SK-N-SH (cell line): ENCODE measurements around the gene RBP2. TPM values are rescaled to one million over a fixed set of nuclear protein-coding genes. Genes with fewer than 3 reads are reported as not detected.

ENCODE experiments used
- CTCF ChIA-PET: fragments of 300-600, 350-600 bp; formaldehyde crosslinking; extraction: SDS; loops from one replicate; lab custom pipeline; 2021; lab: Yijun Ruan, JAX
- POLR2A ChIA-PET: fragments of 350-600 bp; sonication (Branson Sonifier 250); formaldehyde crosslinking; extraction: SDS; loops from one replicate; lab custom pipeline; 2020; ENCODE audit warnings: antibody characterized with exemption, inconsistent platforms; lab: Yijun Ruan, JAX
- DNase-seq: peaks from one replicate; pipeline ENCODE4 v3.0.0; 2012
- H2AFZ ChIP-seq: fragments of 200-600 bp; sonication (generic); 2 replicates; pipeline ENCODE4 v1.8.1; 2016; ENCODE audit warnings: antibody characterized with exemption, mild to moderate bottlenecking, low read depth
- H3F3A ChIP-seq: fragments of 200-600 bp; sonication (generic); replicated peaks from 2 replicates; pipeline ENCODE3; 2016; ENCODE audit warnings: antibody characterized with exemption, mild to moderate bottlenecking; ENCODE audit not compliant: insufficient read depth
- H3K27ac ChIP-seq, 2 experiments: fragments of 200-500 bp in 1 of 2; fragments of 200-600 bp in 1 of 2; sonication (Bioruptor generic) in 1 of 2; sonication (generic), shearing (Covaris generic) in 1 of 2; 2 replicates each; pipeline versions ENCODE4 v1.5.1 to v1.6.1; 2014 to 2016; ENCODE audit warnings: low read depth in 2 of 2, inconsistent platforms in 1 of 2, low read length in 1 of 2, mild to moderate bottlenecking in 1 of 2, mixed read lengths in 1 of 2
- H3K27me3 ChIP-seq: fragments of 200-600 bp; sonication (generic), shearing (Covaris generic); 2 replicates; pipeline ENCODE4 v1.6.1; 2016; ENCODE audit warnings: mixed run types; ENCODE audit not compliant: insufficient read depth
- H3K36me3 ChIP-seq, 2 experiments: fragments of 200-500 bp in 1 of 2; fragments of 200-600 bp in 1 of 2; sonication (Bioruptor generic) in 1 of 2; sonication (generic) in 1 of 2; replicated peaks in 1 of 2; 2 replicates each; pipeline versions ENCODE3 to v1.5.1; 2014 to 2016; ENCODE audit warnings: low read length in 1 of 2, mild to moderate bottlenecking in 1 of 2; ENCODE audit not compliant: insufficient read depth in 2 of 2, control insufficient read depth in 1 of 2
- H3K4me1 ChIP-seq, 2 experiments: fragments of 200-500 bp in 1 of 2; fragments of 200-600 bp in 1 of 2; sonication (Bioruptor generic) in 1 of 2; sonication (generic), shearing (Covaris generic) in 1 of 2; 2 replicates each; pipeline versions ENCODE4 v1.5.1 to v1.6.1; 2014 to 2016; ENCODE audit warnings: low read depth in 1 of 2, low read length in 1 of 2, mixed run types in 1 of 2; ENCODE audit not compliant: insufficient read depth in 2 of 2, control insufficient read depth in 1 of 2
- H3K4me2 ChIP-seq: fragments of 200-600 bp; sonication (generic), shearing (Covaris generic); 2 replicates; pipeline ENCODE4 v1.6.1; 2017; ENCODE audit warnings: mixed run types
- H3K4me3 ChIP-seq, 2 experiments: fragments of 200-500 bp in 1 of 2; fragments of 200-600 bp in 1 of 2; sonication (Bioruptor generic) in 1 of 2; sonication (generic), shearing (Covaris generic) in 1 of 2; 2 replicates each; pipeline versions ENCODE4 v1.5.1 to v1.8.1; 2014 to 2016; ENCODE audit warnings: low read depth in 2 of 2, inconsistent platforms in 1 of 2, low read length in 1 of 2, mild to moderate bottlenecking in 1 of 2, mixed read lengths in 1 of 2, moderate library complexity in 1 of 2
- H3K79me2 ChIP-seq: fragments of 200-600 bp; sonication (generic); 2 replicates; pipeline ENCODE4 v1.8.1; 2017; ENCODE audit warnings: mild to moderate bottlenecking; ENCODE audit not compliant: insufficient read depth
- H3K9ac ChIP-seq: fragments of 200-600 bp; sonication (generic); 2 replicates; pipeline ENCODE4 v1.6.1; 2017; ENCODE audit warnings: mixed run types
- H3K9me2 ChIP-seq: fragments of 200-600 bp; sonication (generic); 2 replicates; pipeline ENCODE4 v1.6.1; 2017; ENCODE audit warnings: mixed run types
- H3K9me3 ChIP-seq: fragments of 200-600 bp; sonication (generic); 2 replicates; pipeline ENCODE4 v1.6.1; 2017; ENCODE audit warnings: mixed run types, mild to moderate bottlenecking, moderate library complexity
- H4K20me1 ChIP-seq: fragments of 200-600 bp; sonication (generic); 2 replicates; pipeline ENCODE4 v1.6.1; 2017; ENCODE audit warnings: mild to moderate bottlenecking, mixed run types; ENCODE audit not compliant: insufficient read depth
- EP300 ChIP-seq, 2 experiments: IDR thresholded peaks; 2 replicates each; pipeline versions ENCODE4 v1.4.0 to v1.6.1; 2012; ENCODE audit warnings: borderline replicate concordance in 1 of 2, low read depth in 1 of 2, low read length in 1 of 2
- EZH2phosphoT487 ChIP-seq: fragments of 200-600 bp; sonication (generic); IDR thresholded peaks from 2 replicates; pipeline ENCODE4 v1.6.1; 2017; ENCODE audit warnings: low read depth, mixed run types, mild to moderate bottlenecking, antibody characterized with exemption, moderate library complexity, borderline replicate concordance
- FOSL2 ChIP-seq: IDR thresholded peaks from 2 replicates; pipeline ENCODE4 v1.4.0; 2012; ENCODE audit warnings: low read depth, mild to moderate bottlenecking, moderate library complexity, borderline replicate concordance
- FOXJ3 ChIP-seq: sonication (generic); formaldehyde crosslinking; IDR thresholded peaks from 2 replicates; pipeline ENCODE4 v1.5.1; 2020; ENCODE audit warnings: mild to moderate bottlenecking, missing genetic modification reagents
- FOXM1 ChIP-seq: IDR thresholded peaks from 2 replicates; pipeline ENCODE4 v1.4.0; 2012; ENCODE audit warnings: low read depth, mild to moderate bottlenecking
- GABPA ChIP-seq: IDR thresholded peaks from 2 replicates; pipeline ENCODE4 v1.4.0; 2012; ENCODE audit warnings: low read depth, mild to moderate bottlenecking
- JUND ChIP-seq: IDR thresholded peaks from 2 replicates; pipeline ENCODE4 v1.4.0; 2012
- NFIC ChIP-seq: IDR thresholded peaks from 2 replicates; pipeline ENCODE4 v1.4.0; 2012; ENCODE audit warnings: borderline replicate concordance
- RFX5 ChIP-seq: IDR thresholded peaks from 2 replicates; pipeline ENCODE4 v1.6.1; 2012; ENCODE audit warnings: mild to moderate bottlenecking, improper control_type of control experiment, low read length
- RXRA ChIP-seq: IDR thresholded peaks from 2 replicates; pipeline ENCODE4 v1.4.0; 2012; ENCODE audit warnings: low read depth, mild to moderate bottlenecking, borderline replicate concordance
- SMC3 ChIP-seq: IDR thresholded peaks from 2 replicates; pipeline ENCODE4 v1.6.1; 2012; ENCODE audit warnings: low read depth, low read length, improper control_type of control experiment
- WGBS: methylation state at CpG from one replicate; pipeline ENCODE4 v1.1.6; 2017; ENCODE audit warnings: low lambda C conversion rate; 5-methylcytosine and 5-hydroxymethylcytosine counted together
- polyA plus RNA-seq, 3 experiments: library from polyadenylated mRNA; depleted of rRNA; stranded (reverse); fragments of >200 nt; gene quantifications; 2 replicates each; pipeline ENCODE4 v1.2.3, GENCODE V29; 2012
- TF ChIP-seq, protein P1 (sequence below): IDR thresholded peaks from 2 replicates; pipeline ENCODE4 v1.4.0; 2012; ENCODE audit warnings: low read depth, borderline replicate concordance
- TF ChIP-seq, protein P2 (sequence below): IDR thresholded peaks from 2 replicates; pipeline ENCODE4; 2012

The RBP2 gene
- polyA plus RNA-seq, 1 of the 3 experiments (the other 2 are of a cell fraction), result not detected

GRCh38 chr3:139447486-139447885 is 28.8 kb downstream of the RBP2 start:
- Histone ChIP-seq H3K27ac (no peak overlapping the region), H3K4me1 (no peaks in the 10 kb centered on the region), H2AFZ (no peak overlapping the region), H3K9ac (no peak overlapping the region), H3K79me2 (no peaks in the 10 kb centered on the region), H3F3A (no peaks in the 10 kb centered on the region), H3K9me2 (no peaks in the 10 kb centered on the region), H3K36me3 (no peaks in the 10 kb centered on the region), H4K20me1 (no peaks in the 10 kb centered on the region), H3K27me3 (no peaks in the 10 kb centered on the region), H3K4me2 (no peak overlapping the region), H3K9me3 (no peaks in the 10 kb centered on the region), H3K4me3 (no peak overlapping the region)
- CTCF ChIA-PET, result no interaction called here
- TF ChIP-seq JUND (no peak), GABPA (no peak), EZH2phosphoT487 (no peak), FOXM1 (no peak)
- POLR2A ChIA-PET, result no interaction called here
- no peak for DNase-seq

DNA sequence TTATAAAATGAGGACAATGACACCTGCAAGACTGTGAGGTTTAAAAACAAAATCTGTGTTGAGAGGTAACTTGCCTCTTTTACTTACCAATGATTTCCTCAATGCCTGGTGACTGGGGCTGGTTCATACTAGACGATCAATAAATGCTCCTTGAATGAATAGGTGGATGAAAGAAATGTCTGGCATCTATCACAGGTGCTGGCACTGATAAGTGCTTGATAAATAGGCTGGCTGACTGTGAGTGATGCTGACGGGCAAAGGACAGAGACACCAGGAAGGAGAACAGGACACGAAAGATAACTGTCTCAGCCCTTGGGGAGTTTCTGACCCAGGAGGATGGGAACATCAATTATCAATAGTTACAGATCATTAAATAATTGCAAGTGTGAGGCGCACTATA is 31.9 kb downstream of the RBP2 start:
- Histone ChIP-seq H3K79me2 (no peaks in the 10 kb centered on the region), H3K4me2 (no peak overlapping the region), H3F3A (no peaks in the 10 kb centered on the region), H3K4me1 (peaks cover 0 to under 1% of the 10 kb centered on the region in 2 experiments; a peak in 1 of 4 replicates), H3K9me3 (no peaks in the 10 kb centered on the region), H3K9ac (no peak overlapping the region), H3K4me3 (no peak overlapping the region), H2AFZ (no peak overlapping the region), H4K20me1 (no peaks in the 10 kb centered on the region), H3K36me3 (no peaks in the 10 kb centered on the region), H3K27me3 (no peaks in the 10 kb centered on the region)
- ChIA-PET CTCF (interaction anchor here (1.7 kb wide), 1 partner anchor 16 kb away, joined by 9 read pairs; no protein-coding TSS in a partner anchor), POLR2A (no interaction called here)
- 66% methylated on average over 4 of the region's 4 CpGs for WGBS
- no peak for TF ChIP-seq EP300 (IDR thresholded peaks at IDR 0.05; ENCODE audit: borderline replicate concordance in 1 of 2, low read depth in 1 of 2, low read length in 1 of 2)
- TF ChIP-seq RXRA, result no peak
- no peak for TF ChIP-seq FOXJ3
- TF ChIP-seq FOSL2, result no peak
- no peak for TF ChIP-seq SMC3
- TF ChIP-seq, protein P1, sequence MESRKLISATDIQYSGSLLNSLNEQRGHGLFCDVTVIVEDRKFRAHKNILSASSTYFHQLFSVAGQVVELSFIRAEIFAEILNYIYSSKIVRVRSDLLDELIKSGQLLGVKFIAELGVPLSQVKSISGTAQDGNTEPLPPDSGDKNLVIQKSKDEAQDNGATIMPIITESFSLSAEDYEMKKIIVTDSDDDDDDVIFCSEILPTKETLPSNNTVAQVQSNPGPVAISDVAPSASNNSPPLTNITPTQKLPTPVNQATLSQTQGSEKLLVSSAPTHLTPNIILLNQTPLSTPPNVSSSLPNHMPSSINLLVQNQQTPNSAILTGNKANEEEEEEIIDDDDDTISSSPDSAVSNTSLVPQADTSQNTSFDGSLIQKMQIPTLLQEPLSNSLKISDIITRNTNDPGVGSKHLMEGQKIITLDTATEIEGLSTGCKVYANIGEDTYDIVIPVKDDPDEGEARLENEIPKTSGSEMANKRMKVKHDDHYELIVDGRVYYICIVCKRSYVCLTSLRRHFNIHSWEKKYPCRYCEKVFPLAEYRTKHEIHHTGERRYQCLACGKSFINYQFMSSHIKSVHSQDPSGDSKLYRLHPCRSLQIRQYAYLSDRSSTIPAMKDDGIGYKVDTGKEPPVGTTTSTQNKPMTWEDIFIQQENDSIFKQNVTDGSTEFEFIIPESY, result no peak
- TF ChIP-seq, protein P2, sequence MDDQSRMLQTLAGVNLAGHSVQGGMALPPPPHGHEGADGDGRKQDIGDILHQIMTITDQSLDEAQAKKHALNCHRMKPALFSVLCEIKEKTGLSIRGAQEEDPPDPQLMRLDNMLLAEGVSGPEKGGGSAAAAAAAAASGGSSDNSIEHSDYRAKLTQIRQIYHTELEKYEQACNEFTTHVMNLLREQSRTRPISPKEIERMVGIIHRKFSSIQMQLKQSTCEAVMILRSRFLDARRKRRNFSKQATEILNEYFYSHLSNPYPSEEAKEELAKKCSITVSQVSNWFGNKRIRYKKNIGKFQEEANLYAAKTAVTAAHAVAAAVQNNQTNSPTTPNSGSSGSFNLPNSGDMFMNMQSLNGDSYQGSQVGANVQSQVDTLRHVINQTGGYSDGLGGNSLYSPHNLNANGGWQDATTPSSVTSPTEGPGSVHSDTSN, result no peak
- TF ChIP-seq RFX5, result no peak
- no peak for TF ChIP-seq FOXM1
- TF ChIP-seq NFIC, result no peak
- TF ChIP-seq, all 33 proteins: peak for 0
- no peak for DNase-seq
- Histone ChIP-seq H3K9me2 (no peaks in the 10 kb centered on the region), H3K27ac (no peak overlapping the region)
